HG02885 (cell line): Measurements from ENCODE around the gene COL6A5.
"Not testable (repeated sequence)": the region's sequence is repeated elsewhere in the genome, so short reads cannot be mapped to it uniquely, and the experiment has no call there.

Experiments
- ATAC-seq: cut with Tn5 transposase; IDR thresholded peaks from one replicate; pipeline ENCODE4 v1.9.1; 2021; ENCODE audit warnings: mild to moderate bottlenecking; ENCODE audit not compliant: unreplicated experiment, poor library complexity

COL6A5 gene

DNA sequence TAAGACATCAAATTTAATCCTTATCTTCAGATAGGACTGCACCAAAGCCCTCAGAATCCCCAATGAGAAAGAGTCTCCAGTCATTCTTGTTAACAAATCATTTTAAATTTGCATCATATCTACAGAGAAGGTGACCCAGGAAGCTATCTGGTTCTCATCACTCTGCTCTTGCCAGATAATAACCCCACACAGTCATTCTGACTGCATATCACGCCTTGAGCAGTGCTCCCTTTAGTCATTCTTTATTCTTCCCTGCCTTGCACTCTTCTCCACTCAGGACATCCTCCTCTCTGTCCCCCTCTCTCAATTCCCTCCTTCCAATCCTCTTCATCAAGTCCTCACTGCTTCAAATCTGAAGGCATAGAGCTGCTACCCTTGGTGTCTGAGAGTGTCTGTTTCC is 87.8 kb downstream of the COL6A5 start:
- no peak for ATAC-seq

- ATAC-seq, result no peak
These were observed 96.8 kb downstream of the COL6A5 start for GRCh38 chr3:130442284-130442683.

- not testable (repeated sequence) for ATAC-seq
These were observed 101.4 kb downstream of the COL6A5 start for GRCh38 chr3:130446840-130447239.

GRCh38 chr3:130448155-130448554 is 102.7 kb downstream of the COL6A5 start:
- ATAC-seq, result not testable (repeated sequence)

DNA sequence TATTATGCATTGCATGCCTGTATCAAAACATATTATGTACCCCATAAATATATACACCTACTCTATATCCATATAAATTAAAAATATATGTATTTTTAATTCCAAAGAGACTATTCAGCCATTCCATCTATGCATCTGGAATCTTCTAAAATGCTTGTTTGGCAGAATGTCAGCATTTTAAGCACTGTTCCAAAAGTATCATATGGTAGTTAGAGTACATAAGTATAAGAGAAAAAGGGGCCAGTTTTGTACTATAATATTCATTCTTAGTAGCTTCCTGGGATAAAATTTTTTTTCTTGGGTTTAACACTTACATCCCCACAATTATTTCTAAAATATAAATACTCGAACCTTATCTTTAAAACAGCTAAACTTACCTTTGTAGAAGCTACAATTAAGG is 111.1 kb downstream of the COL6A5 start:
- ATAC-seq, result no peak

DNA sequence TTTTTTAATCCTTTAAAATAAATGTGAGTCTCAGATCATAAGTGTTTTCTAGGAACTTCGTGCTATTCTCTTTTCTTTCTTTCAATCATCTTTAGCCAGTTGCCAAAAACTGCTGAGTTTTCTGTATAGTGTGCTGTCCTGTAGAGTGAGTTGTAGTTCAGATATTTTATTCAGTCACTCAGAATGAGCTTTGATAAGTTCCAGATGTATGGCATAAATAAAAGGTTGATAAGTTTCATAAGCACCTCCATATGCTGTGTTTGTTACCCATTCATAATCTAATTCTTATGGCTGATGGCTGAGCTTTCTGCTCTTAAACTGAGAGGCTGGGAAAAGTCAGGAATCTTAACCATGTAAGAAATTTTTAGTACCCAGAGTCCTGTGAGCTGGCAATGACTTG is 112.2 kb downstream of the COL6A5 start:
- ATAC-seq, result no peak

DNA sequence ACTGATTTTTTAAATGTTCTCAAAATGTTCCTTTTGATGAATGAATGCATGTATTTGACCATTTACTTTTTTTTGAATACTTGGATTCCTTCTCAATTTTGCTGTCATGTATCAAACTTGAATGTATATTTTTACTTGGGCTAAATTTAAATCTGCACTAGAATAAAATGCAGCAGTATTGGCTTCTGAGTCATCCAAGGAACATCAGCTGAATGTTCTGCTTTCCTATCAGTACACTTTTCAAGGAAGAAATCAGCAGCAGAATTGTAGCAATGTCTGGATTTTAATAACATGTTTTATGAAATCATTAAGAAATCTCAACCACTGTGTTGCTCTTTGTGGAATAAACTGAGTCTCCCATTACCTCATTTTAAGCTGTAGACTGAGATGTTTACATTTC is 114.5 kb downstream of the COL6A5 start:
- no peak for ATAC-seq

GRCh38 chr3:130462089-130462488 is 116.6 kb downstream of the COL6A5 start:
- ATAC-seq, result no peak

GRCh38 chr3:130463221-130463620 is 117.7 kb downstream of the COL6A5 start:
- no peak for ATAC-seq

DNA sequence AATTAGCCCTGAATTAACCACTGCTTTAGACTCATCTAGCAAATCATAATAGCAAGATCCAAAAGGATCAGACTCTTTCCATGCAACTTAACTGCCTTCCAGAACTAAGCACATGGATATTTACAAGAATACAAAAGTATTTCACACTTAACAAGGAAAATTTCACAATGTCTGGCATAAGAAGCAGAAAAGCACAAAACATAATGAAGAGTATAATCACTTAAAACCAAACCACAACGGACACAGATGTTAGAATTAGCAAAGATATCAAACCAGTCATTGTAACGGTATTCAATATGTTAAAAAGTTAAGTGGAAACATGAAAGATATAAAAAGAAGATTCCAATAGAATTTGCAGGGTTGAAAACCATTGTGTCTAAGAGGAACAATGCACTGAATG is 120.0 kb downstream of the COL6A5 start:
- ATAC-seq, result no peak

GRCh38 chr3:130468311-130468710 is 122.8 kb downstream of the COL6A5 start:
- no peak for ATAC-seq

GRCh38 chr3:130470126-130470525 is 124.7 kb downstream of the COL6A5 start:
- ATAC-seq, result no peak

GRCh38 chr3:130473416-130473815 is 127.9 kb downstream of the COL6A5 start:
- no peak for ATAC-seq

- ATAC-seq, result no peak
These were observed 135.3 kb downstream of the COL6A5 start for GRCh38 chr3:130480736-130481135.

DNA sequence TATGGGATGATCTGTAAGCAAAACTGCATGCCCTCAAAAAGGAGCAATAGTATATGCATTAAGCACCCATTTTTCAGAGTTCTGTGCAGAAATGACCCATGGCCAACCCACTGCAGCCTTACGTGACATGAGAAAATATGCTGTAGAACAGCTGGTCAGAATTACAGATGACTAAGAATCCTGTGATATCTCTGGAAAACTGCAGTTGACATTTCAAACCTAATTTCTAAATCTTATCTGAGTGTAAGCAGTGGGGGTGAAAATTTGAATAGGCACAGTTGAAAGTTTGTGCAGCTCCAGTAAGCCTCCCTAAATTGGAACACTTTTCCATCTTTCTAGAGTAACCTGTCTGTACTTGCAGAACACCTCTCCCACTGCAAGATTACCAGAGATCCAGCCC is 142.8 kb downstream of the COL6A5 start:
- no peak for ATAC-seq

DNA sequence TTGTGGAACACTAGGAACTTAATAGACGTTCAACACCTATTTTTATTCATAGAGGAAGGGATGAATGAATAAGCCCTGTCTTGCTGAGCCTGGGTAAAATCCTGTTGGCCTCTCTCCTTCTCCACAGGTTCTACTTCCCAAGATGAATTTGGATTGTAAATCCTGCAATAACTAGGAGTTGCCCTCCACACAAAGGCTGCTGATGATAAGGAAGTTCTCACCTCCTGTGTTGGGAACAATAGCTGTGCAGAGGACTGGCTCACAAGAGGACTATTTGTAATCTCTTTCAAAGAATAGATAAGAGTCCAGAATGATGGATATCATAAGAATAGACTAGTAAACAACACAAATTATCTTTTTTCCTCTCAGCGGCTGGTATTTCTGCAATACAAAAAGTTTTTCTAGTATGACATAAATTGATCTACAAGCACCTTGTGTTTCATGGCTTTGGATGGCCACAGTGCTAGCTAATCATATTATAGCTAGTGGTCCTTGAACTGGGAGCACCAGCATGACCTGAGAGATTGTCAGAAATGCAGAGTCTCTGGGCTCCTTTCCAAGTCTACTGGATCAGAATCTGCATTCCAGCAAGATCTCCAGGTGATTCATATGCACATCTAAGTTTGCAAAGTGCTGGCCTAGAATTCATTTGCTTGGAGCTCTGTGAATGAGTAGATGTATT is 143.4 kb downstream of the COL6A5 start:
- ATAC-seq, result no peak

- no peak for ATAC-seq
These were observed 144.8 kb downstream of the COL6A5 start for GRCh38 chr3:130490241-130490640.

DNA sequence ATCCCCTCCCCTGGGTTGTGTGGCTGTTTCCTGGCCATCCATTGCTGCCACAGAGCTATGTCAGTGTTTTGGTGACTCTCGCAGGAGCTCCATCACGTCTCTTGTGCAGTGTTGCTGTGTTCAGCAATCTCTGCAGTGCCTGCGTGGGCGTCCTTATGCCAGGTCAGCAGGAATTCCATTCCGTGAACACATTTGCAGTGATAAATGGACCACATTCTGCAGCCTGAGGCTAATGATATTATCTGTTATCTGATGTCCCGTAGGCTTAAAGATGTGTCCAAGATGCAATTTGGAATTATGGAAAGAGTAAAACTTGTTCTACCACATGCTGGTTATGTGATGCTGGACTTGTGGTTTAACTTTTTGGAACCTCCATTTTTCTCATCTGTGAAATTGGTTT is 146.0 kb downstream of the COL6A5 start:
- no peak for ATAC-seq

DNA sequence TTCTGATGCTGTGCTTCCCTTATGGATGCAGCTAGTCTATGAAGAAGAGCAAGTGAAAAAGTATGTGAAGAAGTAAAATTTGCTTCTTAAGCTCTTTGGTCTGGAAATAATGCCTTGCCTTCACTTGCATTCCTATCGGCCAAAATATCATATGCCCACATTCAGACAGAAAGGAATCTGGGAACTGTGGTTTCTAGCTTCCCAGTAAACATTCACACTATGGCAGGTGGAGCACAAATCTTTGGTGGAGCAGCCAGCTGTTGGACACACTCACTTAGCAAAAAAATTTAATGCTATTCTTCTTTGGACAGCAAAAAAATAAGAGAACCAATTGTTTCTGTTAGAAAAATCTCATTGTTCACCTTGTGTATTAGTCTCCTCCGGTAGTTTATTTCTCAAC is 159.2 kb downstream of the COL6A5 start:
- ATAC-seq, result no peak

GRCh38 chr3:130506031-130506430 is 160.6 kb downstream of the COL6A5 start:
- no peak for ATAC-seq

- no peak for ATAC-seq
These were observed 162.3 kb downstream of the COL6A5 start for GRCh38 chr3:130507746-130508145.

- no peak for ATAC-seq
These were observed 163.5 kb downstream of the COL6A5 start for GRCh38 chr3:130509008-130509407.

DNA sequence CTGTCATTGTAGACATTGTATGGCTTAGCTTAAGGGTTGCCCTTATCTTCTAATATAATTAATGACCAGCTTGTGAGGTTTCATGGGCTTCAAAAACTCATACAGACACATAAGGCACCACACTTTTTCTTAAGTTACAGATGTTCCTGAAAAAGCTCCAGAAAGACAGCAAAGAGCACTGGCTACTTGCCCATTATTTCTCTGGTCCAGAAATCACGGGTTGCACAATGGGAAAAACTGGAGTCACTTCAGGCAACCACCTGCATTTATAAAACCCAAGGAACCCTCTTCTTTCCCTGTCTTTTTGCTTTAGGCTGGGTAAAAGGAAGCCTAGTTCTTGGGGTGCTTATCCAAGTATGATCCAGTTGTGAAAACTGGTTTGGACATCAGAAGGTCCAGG is 169.2 kb downstream of the COL6A5 start:
- ATAC-seq, result no peak
